GM19043 (cell line): ENCODE data around the gene NEUROG1.
"Not testable (repeated sequence)": the region's sequence is repeated elsewhere in the genome, so short reads cannot be mapped to it uniquely, and the experiment has no call there.

Source experiments
- ATAC-seq: cut with Tn5 transposase; IDR thresholded peaks from one replicate; pipeline ENCODE4 v1.9.1; 2021; ENCODE audit warnings: low read depth; ENCODE audit not compliant: unreplicated experiment

The NEUROG1 gene

DNA sequence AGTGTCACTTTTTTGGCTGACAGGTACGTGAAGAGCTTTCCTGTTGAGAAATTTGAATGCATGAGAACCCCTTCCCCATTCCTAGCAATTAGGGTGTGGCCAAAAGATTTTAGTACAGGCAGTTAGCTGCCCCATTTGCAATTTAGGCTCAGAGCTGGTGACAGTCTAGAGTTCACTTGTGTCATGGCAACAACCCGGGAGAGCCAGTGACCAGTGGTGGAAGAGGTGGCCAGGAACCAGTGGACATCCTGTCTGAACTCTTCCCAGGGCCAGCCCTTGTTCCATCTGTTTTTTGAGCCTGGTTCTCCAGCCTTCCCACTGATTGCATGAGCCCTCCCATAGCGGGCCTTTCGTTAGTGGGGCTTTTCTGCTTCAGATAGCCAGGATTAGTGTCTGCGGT, 2.5 kb upstream of the NEUROG1 start:
- ATAC-seq, result no peak

DNA sequence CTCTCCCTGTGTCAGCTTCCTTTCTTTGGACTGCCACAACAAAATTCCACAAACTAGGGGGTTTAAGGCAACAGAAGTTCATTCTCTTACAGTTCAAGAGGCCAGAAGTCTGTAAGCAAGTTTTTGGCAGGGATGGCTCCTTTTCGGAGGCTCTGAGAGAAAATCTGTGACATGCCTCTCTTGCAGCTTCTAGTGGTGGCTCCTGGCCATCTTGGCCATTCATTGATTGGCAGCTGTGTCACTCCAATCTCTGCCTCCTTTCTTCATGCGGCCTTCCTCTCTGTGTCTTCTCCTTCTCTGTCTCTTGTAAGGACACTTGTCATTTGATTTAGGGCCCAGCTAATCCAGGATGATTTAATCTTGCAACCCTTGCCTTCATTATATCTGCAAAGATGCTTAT, 2.0 kb upstream of the NEUROG1 start:
- ATAC-seq, result no peak

DNA sequence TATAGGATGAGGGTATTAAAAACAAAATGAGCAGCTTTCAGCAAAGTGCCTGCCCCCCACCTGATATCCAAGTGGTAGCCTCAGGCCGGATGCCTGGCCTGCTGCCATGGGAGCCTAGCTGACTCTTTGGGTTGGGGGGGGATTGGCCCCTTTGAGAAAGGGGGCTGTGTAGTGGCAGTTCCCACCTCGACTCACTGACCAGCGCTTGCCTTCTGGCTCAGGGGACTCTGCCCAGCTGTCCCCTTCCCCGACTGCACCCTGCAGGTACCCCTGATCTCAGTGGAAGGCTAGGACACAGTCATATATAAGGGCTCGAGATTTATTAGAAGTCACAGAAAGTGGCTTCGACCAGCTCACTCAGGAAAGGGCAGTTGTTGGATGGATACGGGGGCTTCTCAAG, 1.5 kb upstream of the NEUROG1 start:
- no peak for ATAC-seq

GRCh38 chr5:135535420-135535819, 344 bp downstream of the NEUROG1 start:
- ATAC-seq, result no peak

DNA sequence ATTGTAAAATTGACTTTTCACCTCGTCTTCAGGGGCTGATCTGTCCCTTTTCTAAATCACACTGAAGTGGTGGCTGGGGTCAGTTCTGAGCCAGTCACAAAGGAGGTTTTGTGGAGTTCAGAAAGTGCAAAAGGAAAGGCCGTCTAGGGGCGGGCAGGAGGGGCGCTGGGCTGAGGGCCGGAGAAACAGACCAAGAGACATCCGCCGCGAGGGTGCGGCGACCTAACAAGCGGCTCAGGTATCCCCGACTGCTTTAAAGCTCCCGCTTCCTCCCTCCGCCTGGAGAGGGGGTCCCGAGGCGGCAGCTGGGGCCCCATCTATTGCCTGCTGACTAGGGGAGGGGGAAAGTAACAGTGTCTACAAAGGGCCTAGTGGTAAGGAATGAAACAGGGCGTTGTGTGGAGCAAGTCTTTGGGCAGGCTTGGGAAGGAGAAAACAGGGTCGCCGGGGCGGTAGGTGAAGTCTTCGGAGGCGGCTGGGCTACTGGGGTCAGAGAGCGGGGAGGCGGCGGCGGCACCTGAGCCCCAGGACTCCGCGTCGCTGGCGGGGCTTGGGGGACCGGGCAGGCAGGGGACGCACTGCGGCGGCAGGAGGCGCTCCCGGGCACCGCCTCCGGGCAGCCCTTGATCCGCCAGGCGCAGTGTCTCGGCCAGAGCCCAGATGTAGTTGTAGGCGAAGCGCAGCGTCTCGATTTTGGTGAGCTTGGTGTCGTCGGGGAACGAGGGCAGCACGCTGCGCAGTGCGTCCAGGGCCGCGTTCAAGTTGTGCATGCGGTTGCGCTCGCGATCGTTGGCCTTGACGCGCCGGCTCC, 950 bp downstream of the NEUROG1 start:
- ATAC-seq, result no peak

GRCh38 chr5:135533794-135534193, 2.0 kb downstream of the NEUROG1 start:
- no peak for ATAC-seq

GRCh38 chr5:135533334-135533733, 2.4 kb downstream of the NEUROG1 start:
- ATAC-seq, result no peak

GRCh38 chr5:135529576-135529975, 6.2 kb downstream of the NEUROG1 start:
- not testable (repeated sequence) for ATAC-seq

DNA sequence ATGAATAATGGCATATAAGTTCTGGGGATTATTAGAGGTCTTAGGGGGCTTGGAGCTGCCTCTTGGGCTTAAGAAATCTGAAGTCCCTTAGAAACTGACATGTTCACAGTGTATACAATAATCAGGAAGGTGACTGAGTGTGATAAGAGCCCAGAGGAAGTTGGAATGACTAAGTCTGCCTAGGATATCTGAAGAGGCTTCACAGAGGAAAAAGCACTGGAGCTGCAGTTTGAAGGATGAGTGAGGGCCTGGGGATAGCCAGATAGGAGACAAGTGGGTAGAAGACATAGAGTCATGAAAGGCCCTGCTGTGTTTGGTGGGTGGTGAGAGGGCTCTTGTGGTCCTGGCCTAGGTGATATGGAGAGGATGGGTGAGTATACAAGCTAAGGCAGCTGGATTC, 8.8 kb downstream of the NEUROG1 start:
- ATAC-seq, result no peak

- no peak for ATAC-seq
Measured at GRCh38 chr5:135521964-135522363, 13.8 kb downstream of the NEUROG1 start.

GRCh38 chr5:135517631-135518030, 18.1 kb downstream of the NEUROG1 start:
- ATAC-seq, result no peak

DNA sequence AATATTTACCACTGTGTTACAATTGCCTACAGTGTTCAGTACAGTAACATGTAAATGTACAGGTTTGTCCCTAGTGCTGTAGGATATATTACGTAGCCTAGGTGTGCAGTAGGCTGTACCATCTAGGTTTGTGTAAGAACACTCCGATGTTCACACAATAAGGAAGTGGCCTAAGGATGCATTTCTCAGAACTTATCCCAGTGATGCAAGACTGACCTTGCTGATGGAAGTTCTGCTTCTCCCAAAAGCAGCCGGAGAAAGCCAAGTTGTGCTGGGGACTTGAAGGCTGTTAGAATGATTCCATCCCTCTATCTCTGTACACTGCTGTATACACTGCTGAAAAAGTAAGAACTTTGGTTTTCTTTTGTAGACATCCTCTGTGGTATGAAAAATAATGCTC, 21.6 kb downstream of the NEUROG1 start:
- ATAC-seq, result no peak

DNA sequence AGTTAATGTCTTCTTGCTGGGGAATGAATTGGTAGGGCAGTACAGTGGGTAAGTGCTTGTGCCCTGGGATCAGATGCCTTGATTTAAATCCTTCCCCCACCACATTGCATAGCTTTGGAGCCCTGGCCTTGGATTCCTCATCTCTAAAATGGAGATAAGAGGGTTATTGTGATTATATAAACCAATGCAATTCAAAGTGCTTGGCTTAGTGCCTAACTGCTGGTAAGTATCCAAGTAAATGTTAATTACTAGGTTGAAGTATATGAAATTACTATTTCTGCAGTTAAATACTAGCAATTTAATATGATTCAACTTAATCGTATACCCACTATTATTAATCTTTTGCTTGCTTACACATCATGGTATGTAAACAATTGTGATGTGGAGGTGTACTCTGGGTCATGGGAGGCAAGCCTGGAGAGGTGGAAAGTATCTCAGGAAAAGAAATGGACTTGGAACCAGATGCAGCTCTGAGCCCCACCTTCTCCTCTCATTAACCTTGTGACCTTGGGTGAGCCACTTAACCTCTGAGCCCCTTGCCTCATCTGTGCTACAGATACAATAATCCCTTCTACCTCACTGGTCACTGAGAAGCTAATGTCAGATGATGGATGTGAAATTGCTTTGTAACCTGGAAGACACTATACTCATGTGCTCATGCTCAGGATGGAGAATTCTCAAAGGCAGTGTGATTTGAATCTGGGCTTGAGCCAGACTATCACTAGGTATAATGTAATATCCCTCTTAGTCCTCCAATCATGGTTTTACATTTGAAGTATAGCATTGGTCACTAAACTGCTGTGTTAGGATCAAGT, 23.8 kb downstream of the NEUROG1 start:
- no peak for ATAC-seq

DNA sequence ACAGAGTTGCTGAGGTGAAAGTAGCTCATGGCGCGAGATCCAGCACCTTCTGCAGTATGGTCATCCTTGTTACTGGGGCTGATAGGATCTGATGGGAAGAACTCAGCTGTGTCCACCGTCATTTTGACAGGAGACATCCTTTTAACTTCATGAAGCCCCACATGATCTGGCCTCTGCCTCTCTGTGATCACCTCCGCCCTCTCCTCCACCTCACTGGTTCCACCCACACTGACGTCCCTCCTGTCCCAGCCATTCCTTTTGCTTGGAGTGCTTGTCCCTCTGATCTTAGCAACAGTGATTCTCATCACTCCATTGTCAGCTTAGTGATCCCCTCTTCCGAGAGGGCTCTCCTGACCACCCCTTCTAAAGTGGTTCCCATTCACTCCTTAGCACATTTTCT, 25.8 kb downstream of the NEUROG1 start:
- ATAC-seq, result no peak

GRCh38 chr5:135508496-135509005, 27.2 kb downstream of the NEUROG1 start:
- ATAC-seq, result no peak

DNA sequence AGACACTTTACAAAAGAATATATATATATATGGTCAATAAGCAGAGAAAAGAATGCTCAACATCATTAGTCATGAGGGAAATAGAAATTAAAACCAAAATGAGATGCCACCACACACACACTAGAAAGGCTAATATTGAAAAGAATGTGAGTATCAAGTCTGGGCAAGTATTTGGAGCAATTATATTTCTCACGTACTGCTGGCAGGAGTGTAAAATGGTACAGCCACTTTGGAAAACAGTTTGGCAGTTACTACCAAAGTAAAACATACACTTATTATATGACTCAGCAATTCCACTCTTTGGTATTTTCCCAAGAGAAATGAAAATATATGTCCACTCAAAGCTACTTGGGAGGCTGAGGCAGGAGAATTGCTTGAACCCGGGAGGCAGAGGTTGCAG, 29.8 kb downstream of the NEUROG1 start:
- no peak for ATAC-seq

- ATAC-seq, result no peak
Measured at GRCh38 chr5:135504376-135504775, 31.4 kb downstream of the NEUROG1 start.

- no peak for ATAC-seq
Measured at GRCh38 chr5:135503871-135504270, 31.9 kb downstream of the NEUROG1 start.

DNA sequence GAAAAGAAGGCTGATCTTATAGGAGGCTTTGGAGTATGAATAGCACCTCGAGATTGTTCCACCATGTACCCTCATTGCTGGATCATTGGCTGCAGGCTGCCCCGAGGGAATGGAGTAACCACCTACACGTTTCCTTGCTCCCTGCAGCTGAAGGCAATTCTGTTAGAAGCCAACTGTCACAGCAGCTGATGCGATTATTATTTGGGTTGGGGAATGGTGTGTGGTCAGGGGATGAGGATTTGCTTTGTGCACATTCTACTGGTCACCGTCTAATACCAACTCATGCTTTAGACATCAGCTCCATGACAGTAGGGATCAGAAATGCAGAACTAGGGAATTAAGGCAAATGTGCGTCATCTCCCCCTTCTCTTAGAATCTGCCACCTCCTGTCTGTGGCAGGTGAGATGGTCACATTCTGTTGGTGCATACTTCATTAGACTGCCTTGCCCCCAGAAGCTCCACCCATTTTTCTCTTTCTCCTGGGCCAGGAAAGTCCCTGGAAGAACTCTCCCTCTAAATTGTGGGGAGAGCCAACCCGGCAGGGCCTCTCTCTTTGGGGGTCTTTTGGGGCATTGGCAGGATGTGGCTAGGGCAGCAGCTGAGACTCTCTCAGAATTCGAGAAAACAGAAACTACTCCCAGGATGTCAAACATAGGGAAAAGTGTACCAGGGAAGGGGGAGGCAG, 32.8 kb downstream of the NEUROG1 start:
- ATAC-seq, result no peak

- ATAC-seq, result no peak
Measured at GRCh38 chr5:135501965-135502364, 33.8 kb downstream of the NEUROG1 start.

- no peak for ATAC-seq
Measured at GRCh38 chr5:135498637-135498995, 37.1 kb downstream of the NEUROG1 start.
